HepG2 (cell line): ENCODE data around the gene CATSPERB. TPM values are rescaled to one million over a fixed set of nuclear protein-coding genes. Genes with fewer than 3 reads are reported as not detected.

Experiments used
- EP300 ChIP-seq, 3 experiments: sonication (generic) in 1 of 3; formaldehyde crosslinking in 1 of 3; IDR thresholded peaks; 2 replicates each; pipeline versions ENCODE4 v1.5.1 to v1.6.1; 2011 to 2020; ENCODE audit warnings: low read depth in 2 of 3, low read length in 2 of 3, borderline replicate concordance in 1 of 3, improper control_type of control experiment in 1 of 3, mild to moderate bottlenecking in 1 of 3, missing genetic modification reagents in 1 of 3, moderate library complexity in 1 of 3
- GATAD2A ChIP-seq: IDR thresholded peaks from 2 replicates; pipeline ENCODE4 v1.6.1; 2016
- HNF1B ChIP-seq: sonication (generic); formaldehyde crosslinking; IDR thresholded peaks from 2 replicates; pipeline ENCODE4 v1.5.1; 2020; ENCODE audit warnings: mild to moderate bottlenecking, moderate library complexity, missing genetic modification reagents
- HOXA9 ChIP-seq: sonication (generic); formaldehyde crosslinking; IDR thresholded peaks from 2 replicates; pipeline ENCODE4 v1.8.1; 2022; ENCODE audit warnings: missing genetic modification reagents, mild to moderate bottlenecking, moderate library complexity, borderline replicate concordance
- MEF2D ChIP-seq: sonication (generic); formaldehyde crosslinking; IDR thresholded peaks from 2 replicates; pipeline ENCODE4 v1.5.1; 2020; ENCODE audit warnings: mild to moderate bottlenecking, missing genetic modification reagents
- MEIS1 ChIP-seq: sonication (generic); formaldehyde crosslinking; IDR thresholded peaks from 2 replicates; pipeline ENCODE4 v1.9.0; 2021; ENCODE audit warnings: mild to moderate bottlenecking, missing genetic modification reagents, moderate library complexity, borderline replicate concordance
- MTA1 ChIP-seq: sonication (generic); formaldehyde crosslinking; IDR thresholded peaks from 2 replicates; pipeline ENCODE4 v1.4.0; 2020; ENCODE audit warnings: missing genetic modification reagents, mild to moderate bottlenecking, borderline replicate concordance
- PHF21A ChIP-seq: sonication (generic); formaldehyde crosslinking; IDR thresholded peaks from 2 replicates; pipeline ENCODE4 v1.5.0; 2020; ENCODE audit warnings: mild to moderate bottlenecking, missing genetic modification reagents
- PHF8 ChIP-seq: sonication (generic); formaldehyde crosslinking; IDR thresholded peaks from 2 replicates; pipeline ENCODE4 v1.5.0; 2020; ENCODE audit warnings: missing genetic modification reagents
- POGZ ChIP-seq: sonication (generic); formaldehyde crosslinking; IDR thresholded peaks from 2 replicates; pipeline ENCODE4 v1.4.0; 2020; ENCODE audit warnings: mild to moderate bottlenecking, missing genetic modification reagents
- RAD21 ChIP-seq: fragments of 450-650 bp; formaldehyde crosslinking; IDR thresholded peaks from 2 replicates; pipeline ENCODE4 v1.5.0; 2020; ENCODE audit warnings: mild to moderate bottlenecking
- SALL1 ChIP-seq: sonication (generic); formaldehyde crosslinking; IDR thresholded peaks from 2 replicates; pipeline ENCODE4 v1.8.0; 2022; ENCODE audit warnings: mild to moderate bottlenecking, missing genetic modification reagents
- SP5 ChIP-seq: IDR thresholded peaks from 2 replicates; pipeline ENCODE4 v1.6.1; 2016; ENCODE audit warnings: low read depth, borderline replicate concordance
- TARDBP ChIP-seq: sonication (generic); formaldehyde crosslinking; IDR thresholded peaks from 2 replicates; pipeline ENCODE4 v1.8.0; 2022; ENCODE audit warnings: mild to moderate bottlenecking, missing genetic modification reagents
- TOPORS ChIP-seq: sonication (generic); formaldehyde crosslinking; IDR thresholded peaks from 2 replicates; pipeline ENCODE4 v1.8.0; 2023; ENCODE audit warnings: mild to moderate bottlenecking, missing genetic modification reagents
- ZBTB7B ChIP-seq: sonication (generic); formaldehyde crosslinking; IDR thresholded peaks from 2 replicates; pipeline ENCODE4 v1.4.0; 2020; ENCODE audit warnings: missing genetic modification reagents
- ZFP90 ChIP-seq: sonication (generic); formaldehyde crosslinking; IDR thresholded peaks from 2 replicates; pipeline ENCODE4 v1.8.0; 2022; ENCODE audit warnings: missing genetic modification reagents, mild to moderate bottlenecking, inconsistent platforms, borderline replicate concordance
- ZFYVE20 ChIP-seq: sonication (generic); formaldehyde crosslinking; IDR thresholded peaks from 2 replicates; pipeline ENCODE4 v1.8.0; 2023; ENCODE audit warnings: low read depth, mild to moderate bottlenecking, moderate library complexity, missing genetic modification reagents, borderline replicate concordance
- ZMYM3 ChIP-seq: sonication (generic); formaldehyde crosslinking; IDR thresholded peaks from 2 replicates; pipeline ENCODE4 v1.5.1; 2020; ENCODE audit warnings: mild to moderate bottlenecking, missing genetic modification reagents
- ZMYM4 ChIP-seq: sonication (generic); formaldehyde crosslinking; IDR thresholded peaks from 2 replicates; pipeline ENCODE4 v1.8.1; 2023; ENCODE audit warnings: mild to moderate bottlenecking, missing genetic modification reagents
- ZNF121 ChIP-seq: sonication (generic); formaldehyde crosslinking; IDR thresholded peaks from 2 replicates; pipeline ENCODE4 v1.5.0; 2020; ENCODE audit warnings: mild to moderate bottlenecking, missing genetic modification reagents
- ZNF224 ChIP-seq: sonication (generic); formaldehyde crosslinking; IDR thresholded peaks from 2 replicates; pipeline ENCODE4 v1.5.0; 2020; ENCODE audit warnings: mild to moderate bottlenecking, missing genetic modification reagents
- ZNF225 ChIP-seq: sonication (generic); formaldehyde crosslinking; IDR thresholded peaks from 2 replicates; pipeline ENCODE4 v1.4.0; 2020; ENCODE audit warnings: mild to moderate bottlenecking, missing genetic modification reagents
- ZNF383 ChIP-seq: sonication (generic); formaldehyde crosslinking; IDR thresholded peaks from 2 replicates; pipeline ENCODE4 v1.4.0; 2020; ENCODE audit warnings: missing genetic modification reagents, mild to moderate bottlenecking, borderline replicate concordance
- ZNF768 ChIP-seq: sonication (generic); formaldehyde crosslinking; IDR thresholded peaks from 2 replicates; pipeline ENCODE4 v1.4.0; 2020; ENCODE audit warnings: missing genetic modification reagents
- ZNF800 ChIP-seq: sonication (generic); formaldehyde crosslinking; IDR thresholded peaks from 2 replicates; pipeline ENCODE4 v1.4.0; 2020; ENCODE audit warnings: missing genetic modification reagents
- ZNF879 ChIP-seq: sonication (generic); formaldehyde crosslinking; IDR thresholded peaks from 2 replicates; pipeline ENCODE4 v1.8.1; 2023; ENCODE audit warnings: missing genetic modification reagents
- polyA plus RNA-seq, 8 experiments: library from polyadenylated mRNA; depleted of rRNA in 3 of 8; stranded (reverse) in 7 of 8; unstranded in 1 of 8; fragments of >200 nt; fragmentation: Illumina TruSeq in 4 of 8; extraction: Trizol in 4 of 8; gene quantifications; 2 replicates each; pipeline versions ENCODE4 v1.2.1 to v1.2.3, GENCODE V29; 2011 to 2016; ENCODE audit warnings: low read depth in 4 of 8, missing spikeins in 1 of 8, mixed read lengths in 1 of 8; ENCODE audit not compliant: insufficient read depth in 1 of 8
- total RNA-seq, 5 experiments: library from RNA; depleted of rRNA; stranded (reverse); fragments of >200 nt; fragmentation: Illumina TruSeq; extraction: Trizol; gene quantifications; 2 replicates each; pipeline ENCODE4 v1.2.3, GENCODE V29; 2016; ENCODE audit warnings: low read depth in 1 of 5

The CATSPERB gene
- total and polyA plus RNA-seq, 2 of the 13 experiments (the other 11 are each of a cell fraction or from before 2014, with no cell fraction given): not detected

GRCh38 chr14:91554535-91555332 lies 177.2 kb downstream of the CATSPERB start (continued):
- TF ChIP-seq RAD21 (peak; percentile 67; the same call in 1 of the 2 replicates), EP300 (IDR thresholded peaks at IDR 0.05; ENCODE audit: low read depth in 2 of 2, low read length in 2 of 2) (0 out of 4 replicates have a peak, but pooled peaks of 1 of the 2 experiments have one; percentile 38), EP300 (CRISPR knock-in tag; IDR thresholded peaks at IDR 0.05; ENCODE audit: borderline replicate concordance) (no peak), ZMYM4 (CRISPR knock-in tag) (peak; percentile 57; the same call in 1 of the 2 replicates), ZNF121 (peak; percentile 44; the same call in 1 of the 2 replicates), MEF2D (CRISPR knock-in tag) (0 out of 2 replicates have a peak, but pooled peaks have one; percentile 31), ZNF768 (CRISPR knock-in tag) (peak; percentile 45; the same call in 1 of the 2 replicates), POGZ (no peak; the same call in 1 of the 2 replicates), TOPORS (CRISPR knock-in tag) (peak; percentile 54; the same call in 1 of the 2 replicates), ZNF879 (CRISPR knock-in tag) (0 out of 2 replicates have a peak, but pooled peaks have one; percentile 23), SP5 (CRISPR knock-in tag) (0 out of 2 replicates have a peak, but pooled peaks have one; percentile 34), ZFP90 (CRISPR knock-in tag) (no peak), GATAD2A (CRISPR knock-in tag) (peak; percentile 56; the same call in 1 of the 2 replicates), MEIS1 (no peak), ZFYVE20 (no peak), PHF21A (CRISPR knock-in tag) (peak; percentile 77), ZMYM3 (CRISPR knock-in tag) (peak; percentile 68), PHF8 (CRISPR knock-in tag) (peak; percentile 49; the same call in 1 of the 2 replicates), MTA1 (CRISPR knock-in tag) (peak; percentile 74), ZNF225 (CRISPR knock-in tag) (no peak), ZNF383 (CRISPR knock-in tag) (no peak), TARDBP (peak; percentile 72; the same call in 1 of the 2 replicates), ZNF800 (CRISPR knock-in tag) (0 out of 2 replicates have a peak, but pooled peaks have one; percentile 28), HOXA9 (CRISPR knock-in tag) (no peak), SALL1 (CRISPR knock-in tag) (peak; percentile 87), HNF1B (CRISPR knock-in tag) (no peak), ZNF224 (CRISPR knock-in tag) (peak; percentile 22; the same call in 1 of the 2 replicates), ZBTB7B (CRISPR knock-in tag) (0 out of 2 replicates have a peak, but pooled peaks have one; percentile 29)
